Measurements from ENCODE around the gene SNAI3.
A peak's percentile ranks its signal among the peaks of the same experiment; 100 is the strongest.

Gene SNAI3

DNA sequence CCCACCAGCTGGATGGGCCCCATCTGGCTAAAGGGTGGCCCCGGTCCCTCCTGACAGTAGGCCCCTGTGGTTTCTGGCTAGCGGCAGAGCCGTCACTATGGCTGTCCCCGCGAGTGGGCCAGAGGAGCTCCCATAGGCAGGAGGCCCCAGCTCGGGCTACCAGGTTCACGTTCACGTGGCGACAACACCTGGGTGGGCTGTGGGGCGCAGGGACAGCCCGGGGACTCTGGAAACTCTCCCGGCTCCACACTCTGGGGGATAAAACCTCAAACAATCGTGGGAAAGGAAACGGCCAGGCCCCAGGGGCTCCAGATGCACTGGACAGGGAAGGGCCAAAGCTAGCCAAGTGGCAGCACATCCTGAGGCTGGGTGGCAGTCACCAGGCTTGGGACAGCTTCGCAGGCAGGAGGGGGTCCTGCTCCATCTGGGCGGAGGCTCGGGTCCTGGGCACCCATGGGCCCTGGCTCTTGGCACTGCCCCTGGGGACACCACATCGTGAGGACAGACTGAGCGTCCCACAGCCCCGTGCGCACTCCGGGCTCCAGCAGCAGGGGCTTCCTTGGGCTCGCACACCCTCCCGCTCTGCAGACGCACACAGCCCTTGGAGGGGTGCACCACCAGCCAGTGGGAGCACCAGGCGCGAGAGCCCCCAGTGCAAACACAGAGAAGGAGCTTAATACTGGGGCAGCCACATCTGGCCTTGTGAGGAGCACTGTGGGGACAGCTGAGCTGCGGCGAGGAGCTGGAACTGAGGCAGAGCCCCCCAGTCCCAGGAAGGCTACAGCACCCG, 15.5 kb upstream of the SNAI3 start:
- H3K4me3 Mint-ChIP-seq: peak overlapping the region; percentile 95

DNA sequence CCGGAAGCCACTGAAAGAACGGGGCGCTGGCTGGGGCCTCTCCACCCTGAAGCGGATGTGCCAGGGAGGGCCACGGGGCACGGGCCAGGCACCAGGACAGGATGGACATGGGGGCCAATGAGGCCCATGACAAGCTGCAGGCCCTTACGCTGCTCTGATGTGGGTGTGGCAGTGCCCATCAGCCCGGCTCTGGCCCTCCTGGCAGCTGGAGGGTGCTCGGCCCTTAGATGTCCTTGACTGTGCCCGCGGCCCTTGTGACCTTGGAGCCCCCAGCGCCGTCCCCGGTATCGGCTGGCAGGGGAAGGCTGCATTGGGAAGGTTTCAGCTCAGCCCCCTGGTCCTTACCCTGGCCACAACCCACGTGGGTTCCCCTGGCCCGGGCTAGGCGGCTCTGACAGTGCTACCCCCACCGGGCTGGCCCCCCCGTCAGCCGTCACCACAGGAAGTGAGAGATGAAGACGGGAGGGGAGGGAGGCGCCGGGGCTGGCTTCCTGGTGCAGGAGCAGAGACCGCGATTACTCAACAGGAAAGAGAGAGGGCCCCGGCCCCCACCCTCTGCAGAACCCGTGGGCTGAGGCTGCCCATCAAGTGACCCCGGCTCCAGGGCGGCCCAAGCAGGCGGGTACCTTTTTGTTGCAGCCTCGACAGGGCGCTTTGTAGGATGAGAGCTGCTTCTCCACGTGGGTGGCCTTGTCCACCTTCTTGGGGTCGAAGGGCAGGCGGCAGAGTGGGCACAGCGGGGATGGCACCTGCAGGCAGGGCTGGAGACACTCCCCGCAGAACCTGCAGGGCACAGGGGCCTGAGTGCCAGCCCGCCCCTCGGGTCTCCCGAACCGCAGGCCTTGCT, 14.6 kb upstream of the SNAI3 start:
- DNase-seq (ENCODE audit: low spot score in 2 of 2): peak; percentile 87
- Mint-ChIP-seq H3K9me3 (no peaks in the 10 kb centered on the region), H3K4me1 (peaks cover 72% of the 10 kb centered on the region), H3K36me3 (peaks cover 64% of the 10 kb centered on the region), H3K4me3 (peak overlapping the region; percentile 95), H3K27ac (peak overlapping the region; percentile 94)
- ATAC-seq: peak; percentile 86

More for the DNA sequence above, 15.5 kb upstream of the SNAI3 start:
- no peak for DNase-seq (ENCODE audit: low spot score in 2 of 2)
- ATAC-seq: no peak
- Mint-ChIP-seq H3K36me3 (peaks cover 57% of the 10 kb centered on the region), H3K27ac (peak overlapping the region; percentile 94), H3K9me3 (no peaks in the 10 kb centered on the region), H3K4me1 (peaks cover 72% of the 10 kb centered on the region)

DNA sequence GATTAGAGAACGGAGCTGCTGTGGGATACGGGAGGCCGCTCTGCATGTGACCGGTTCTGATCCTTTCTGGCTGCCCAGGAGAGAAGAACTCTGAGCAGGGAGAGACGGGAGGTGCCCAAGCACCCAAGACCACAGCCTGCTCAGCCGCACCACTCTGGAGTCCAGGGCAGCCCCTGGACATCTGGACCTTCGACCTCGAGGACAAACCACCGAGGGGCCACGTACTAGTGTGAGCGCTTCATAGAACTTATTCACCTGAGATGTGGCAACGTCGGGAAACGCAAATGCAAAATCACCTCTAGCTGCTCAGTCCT, 14.0 kb upstream of the SNAI3 start:
- Mint-ChIP-seq H3K4me1 (peaks cover 69% of the 10 kb centered on the region), H3K4me3 (peak overlapping the region; percentile 95), H3K27ac (peak overlapping the region; percentile 94), H3K9me3 (no peaks in the 10 kb centered on the region), H3K36me3 (peaks cover 61% of the 10 kb centered on the region)
- ATAC-seq (no peak), DNase-seq (ENCODE audit: low spot score in 2 of 2) (no peak)

DNA sequence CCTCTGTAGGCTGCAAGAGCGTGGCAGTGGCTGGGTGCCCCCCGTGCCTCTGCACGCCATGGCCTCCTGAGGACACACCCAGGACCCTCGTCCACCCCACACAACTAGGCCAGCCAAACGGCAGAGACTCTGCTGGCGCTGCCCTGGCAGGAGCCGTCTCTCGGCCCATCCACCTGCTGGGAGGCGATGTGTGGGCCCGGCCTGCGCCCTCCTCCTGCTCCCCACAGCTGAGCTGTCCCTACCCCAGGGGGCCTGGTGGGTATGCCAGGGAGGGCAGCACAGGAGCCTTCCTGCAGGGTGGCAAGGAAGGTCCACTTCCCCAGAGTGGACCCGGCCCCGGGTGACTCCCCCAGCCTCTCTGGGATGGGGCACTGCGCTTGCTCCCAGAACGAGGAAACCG, 12.9 kb upstream of the SNAI3 start:
- H3K4me3 Mint-ChIP-seq: peak overlapping the region; percentile 95
- DNase-seq (ENCODE audit: low spot score in 2 of 2) (no peak), ATAC-seq (no peak)
- peaks cover 65% of the 10 kb centered on the region for H3K36me3 Mint-ChIP-seq
- H3K27ac Mint-ChIP-seq: no peak overlapping the region
- no peaks in the 10 kb centered on the region for H3K9me3 Mint-ChIP-seq
- H3K4me1 Mint-ChIP-seq: peaks cover 64% of the 10 kb centered on the region

DNA sequence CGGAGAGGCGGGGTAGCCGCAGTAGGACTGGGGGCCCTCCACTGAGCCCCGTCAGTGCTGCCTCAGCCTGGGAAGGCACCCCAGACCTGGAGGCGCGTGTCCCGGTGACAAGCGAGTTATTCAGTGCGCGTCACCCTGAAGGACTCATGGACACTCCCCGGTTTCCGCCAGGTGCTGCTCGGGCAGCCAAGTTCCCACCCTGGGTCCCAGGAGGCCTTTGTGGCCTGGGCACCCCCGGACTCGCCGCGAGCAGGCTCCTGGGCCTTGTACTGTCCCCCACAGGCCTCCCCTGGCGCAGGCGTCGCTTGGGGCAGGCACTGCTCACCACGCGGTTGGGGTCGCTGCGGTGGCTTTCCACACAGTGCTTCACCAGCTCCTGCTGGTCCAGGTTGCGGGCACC, 12.3 kb upstream of the SNAI3 start:
- H3K4me3 Mint-ChIP-seq: no peak overlapping the region
- H3K27ac Mint-ChIP-seq: no peak overlapping the region
- H3K36me3 Mint-ChIP-seq: peaks cover 67% of the 10 kb centered on the region
- no peak for DNase-seq (ENCODE audit: low spot score in 2 of 2)
- ATAC-seq: no peak
- H3K4me1 Mint-ChIP-seq: peaks cover 59% of the 10 kb centered on the region
- H3K9me3 Mint-ChIP-seq: no peaks in the 10 kb centered on the region

DNA sequence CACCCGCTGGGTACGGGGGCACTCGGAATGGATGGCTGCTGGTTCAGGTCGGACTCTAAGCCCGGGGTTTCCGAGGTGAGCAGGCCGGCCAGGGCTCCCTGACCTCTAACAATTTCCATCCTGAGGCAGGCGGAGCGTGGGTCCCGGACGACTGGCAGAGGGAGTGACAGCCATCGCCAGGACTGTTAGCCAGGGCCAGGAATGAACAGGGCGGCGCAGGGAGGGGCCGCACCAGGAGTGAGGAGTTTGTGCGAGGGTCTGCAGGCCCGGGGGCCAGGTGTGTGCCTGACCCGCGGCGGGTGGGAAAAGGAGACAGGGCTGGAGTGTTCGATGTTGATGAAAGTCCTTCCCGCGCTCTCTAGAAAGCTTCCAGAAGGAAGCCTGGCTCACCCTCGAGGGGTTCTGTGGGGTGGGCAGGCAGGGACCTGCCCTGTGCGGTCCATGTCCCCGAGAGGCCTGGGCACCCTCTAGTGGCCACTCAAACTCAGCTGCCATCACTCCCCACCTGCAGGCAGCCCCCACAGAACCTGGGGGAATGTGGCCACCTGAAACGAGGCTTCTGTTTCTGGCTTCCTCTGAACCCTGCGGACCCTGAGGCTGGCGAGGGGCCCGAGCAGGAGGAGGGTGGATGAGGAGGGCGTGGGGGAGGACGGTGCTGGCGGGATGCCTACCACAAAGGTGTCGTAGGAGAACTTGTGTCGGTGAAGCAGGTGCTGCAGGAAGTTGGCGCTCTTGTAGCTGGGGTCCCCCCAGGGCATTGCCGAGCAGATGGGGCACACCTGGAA, 11.7 kb upstream of the SNAI3 start:
- Mint-ChIP-seq H3K9me3 (no peaks in the 10 kb centered on the region), H3K36me3 (peaks cover 67% of the 10 kb centered on the region), H3K27ac (peak overlapping the region; percentile 60), H3K4me1 (peaks cover 53% of the 10 kb centered on the region), H3K4me3 (no peak overlapping the region)
- no peak for DNase-seq (ENCODE audit: low spot score in 2 of 2)
- ATAC-seq: no peak

DNA sequence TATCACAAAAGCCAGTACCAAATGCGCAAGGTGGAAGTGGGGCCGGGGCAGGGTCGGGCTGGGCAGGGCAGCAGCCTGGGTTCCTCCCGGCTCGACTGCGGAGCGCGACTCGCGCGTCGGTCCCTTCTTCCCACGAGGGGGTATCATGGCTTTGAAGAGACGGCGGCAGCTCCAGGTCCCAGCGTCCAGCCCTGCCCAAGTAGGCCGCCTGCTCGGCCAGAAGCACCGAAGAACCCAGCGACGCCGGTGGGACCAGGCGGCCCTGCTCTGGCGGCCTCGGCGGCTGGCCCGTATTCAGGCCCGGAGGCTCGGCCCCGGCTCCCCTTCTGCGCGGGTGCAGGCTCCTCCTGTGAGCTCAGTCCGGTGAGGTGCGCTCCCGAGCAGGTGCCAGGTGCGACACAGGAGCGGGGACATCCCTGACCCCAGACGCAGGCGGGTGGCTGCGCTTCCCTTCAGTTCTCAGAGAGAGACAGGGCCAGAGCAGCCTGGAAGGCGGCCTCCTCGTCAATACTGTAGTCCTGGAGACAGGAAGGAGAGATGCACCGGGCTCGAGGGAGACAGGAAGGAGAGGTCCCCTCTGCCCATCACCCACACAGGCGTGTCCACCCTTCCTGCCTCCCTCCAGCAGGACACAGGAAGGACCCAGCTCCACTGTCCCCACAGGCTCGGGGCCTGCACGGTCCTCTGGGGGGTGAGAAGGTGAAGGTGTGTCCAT, 11.0 kb upstream of the SNAI3 start:
- no peak for DNase-seq (ENCODE audit: low spot score in 2 of 2)
- H3K36me3 Mint-ChIP-seq: peaks cover 62% of the 10 kb centered on the region
- H3K27ac Mint-ChIP-seq: peak overlapping the region; percentile 60
- H3K9me3 Mint-ChIP-seq: no peaks in the 10 kb centered on the region
- H3K4me3 Mint-ChIP-seq: no peak overlapping the region
- peaks cover 53% of the 10 kb centered on the region for H3K4me1 Mint-ChIP-seq
- ATAC-seq: no peak

DNA sequence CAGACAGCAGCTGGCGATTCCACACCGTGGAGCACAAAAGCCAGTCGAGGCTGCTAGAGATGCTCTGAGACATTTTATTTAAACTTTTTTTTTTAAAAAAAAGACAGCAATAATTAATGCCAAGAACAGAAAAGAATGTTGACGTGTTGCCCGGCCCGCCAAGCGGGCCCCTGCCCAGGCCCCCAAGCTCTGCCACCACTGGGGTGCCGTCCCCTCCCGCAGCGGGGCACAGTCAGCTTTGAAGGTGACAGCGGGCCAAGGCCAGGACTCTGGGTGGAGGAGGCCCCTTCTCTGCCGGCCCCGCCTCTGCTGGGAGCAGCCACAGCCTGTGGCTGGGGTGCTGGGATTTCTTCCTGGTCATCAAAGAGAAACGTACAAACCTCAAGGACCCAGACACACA, 10.1 kb upstream of the SNAI3 start:
- Mint-ChIP-seq H3K4me1 (peaks cover 53% of the 10 kb centered on the region), H3K27ac (peak overlapping the region; percentile 29), H3K4me3 (no peak overlapping the region), H3K36me3 (peaks cover 54% of the 10 kb centered on the region), H3K9me3 (no peaks in the 10 kb centered on the region)
- DNase-seq (ENCODE audit: low spot score in 2 of 2) (no peak), ATAC-seq (no peak)

DNA sequence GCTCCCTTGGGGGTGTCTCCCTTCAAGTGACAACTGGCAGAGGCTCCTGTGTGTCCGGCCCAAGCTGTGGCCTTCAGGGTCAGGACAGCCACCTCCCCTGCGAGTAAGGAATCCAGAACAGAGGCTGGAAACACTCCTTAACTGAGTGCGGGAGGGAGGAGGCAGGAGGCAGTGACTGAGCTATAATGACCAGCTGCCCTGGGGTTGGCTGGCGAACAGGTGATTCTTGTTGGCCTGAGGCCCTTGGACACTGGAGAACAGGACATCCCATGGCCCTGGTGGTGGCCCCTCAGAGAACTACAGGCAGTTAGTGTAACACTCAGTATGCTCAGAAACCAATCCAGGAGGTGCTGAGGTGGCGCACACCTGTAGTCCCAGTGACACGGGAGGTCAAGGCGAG, 9.4 kb upstream of the SNAI3 start:
- Mint-ChIP-seq H3K4me1 (peaks cover 50% of the 10 kb centered on the region), H3K9me3 (no peaks in the 10 kb centered on the region), H3K4me3 (no peak overlapping the region), H3K36me3 (peaks cover 48% of the 10 kb centered on the region), H3K27ac (peak overlapping the region; percentile 81)
- no peak for ATAC-seq
- no peak for DNase-seq (ENCODE audit: low spot score in 2 of 2)

DNA sequence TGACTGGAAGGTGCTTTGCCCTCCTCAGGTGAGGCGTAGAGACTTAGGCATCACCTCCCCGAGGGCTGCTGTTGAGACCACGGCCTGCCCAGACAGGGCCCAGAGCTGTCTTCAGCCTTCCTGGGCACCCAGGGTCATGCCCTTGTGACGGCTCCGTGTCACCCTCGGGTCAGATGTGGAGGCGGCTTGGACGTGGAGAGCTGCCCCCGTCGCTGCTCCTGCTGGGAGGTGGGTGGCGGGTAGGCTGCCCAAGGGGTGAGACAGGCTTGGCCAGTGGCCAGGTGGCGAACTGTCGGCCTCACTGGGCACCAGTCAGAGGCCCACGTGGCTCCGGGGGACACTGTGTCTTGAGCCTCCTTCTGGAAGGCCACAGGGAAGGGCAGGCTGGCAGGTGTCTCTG, 8.9 kb upstream of the SNAI3 start:
- Mint-ChIP-seq H3K4me1 (peaks cover 50% of the 10 kb centered on the region), H3K9me3 (no peaks in the 10 kb centered on the region), H3K27ac (peak overlapping the region; percentile 81), H3K4me3 (no peak overlapping the region), H3K36me3 (peaks cover 42% of the 10 kb centered on the region)
- no peak for DNase-seq (ENCODE audit: low spot score in 2 of 2)
- ATAC-seq: no peak

DNA sequence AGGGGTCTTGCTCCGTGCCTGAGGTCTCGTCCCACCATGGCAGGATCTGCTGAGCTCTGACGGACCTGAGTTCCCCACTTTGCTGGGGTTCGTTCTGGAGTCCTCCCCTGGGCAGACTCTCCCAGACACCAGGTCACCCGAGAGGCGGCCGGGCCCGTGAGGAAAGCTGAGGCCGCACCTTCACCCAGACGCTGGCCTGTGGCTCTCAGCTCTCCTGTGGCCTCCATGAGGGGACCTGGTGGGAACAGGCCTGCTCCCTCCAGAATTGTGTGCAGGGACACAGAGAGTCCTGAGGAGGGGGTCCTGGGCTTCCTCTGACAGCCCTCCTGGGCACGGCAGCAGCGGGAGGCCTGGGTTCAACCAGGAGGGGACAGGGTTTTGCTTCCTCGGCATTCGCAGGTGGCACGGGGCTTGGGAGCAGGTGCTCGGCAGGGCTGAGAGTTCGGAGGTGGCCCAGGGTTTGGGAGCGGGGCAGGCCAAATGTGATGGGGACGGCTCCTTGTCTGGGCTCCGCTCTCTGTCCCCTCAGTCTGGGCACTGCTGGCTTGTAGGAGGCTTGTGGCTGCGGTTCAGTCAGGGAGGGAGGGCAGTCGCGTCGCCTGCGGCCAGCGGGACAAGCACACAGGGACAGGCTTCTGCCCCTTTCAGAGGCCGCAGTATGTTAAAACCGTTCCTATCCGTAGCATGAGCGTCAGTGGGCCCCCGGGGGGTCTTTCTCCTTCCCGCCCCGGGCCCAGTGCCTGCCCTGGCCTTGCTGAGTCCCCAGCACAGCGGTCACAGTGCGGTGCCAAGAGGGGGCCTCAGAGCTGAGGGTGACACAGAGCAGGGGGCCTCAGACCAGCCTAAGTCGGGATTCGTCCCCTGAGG, 8.1 kb upstream of the SNAI3 start:
- Mint-ChIP-seq H3K9me3 (no peaks in the 10 kb centered on the region), H3K4me3 (no peak overlapping the region), H3K36me3 (peaks cover 35% of the 10 kb centered on the region), H3K4me1 (peaks cover 43% of the 10 kb centered on the region), H3K27ac (peak overlapping the region; percentile 81)
- DNase-seq (ENCODE audit: low spot score in 2 of 2): no peak
- ATAC-seq: no peak

DNA sequence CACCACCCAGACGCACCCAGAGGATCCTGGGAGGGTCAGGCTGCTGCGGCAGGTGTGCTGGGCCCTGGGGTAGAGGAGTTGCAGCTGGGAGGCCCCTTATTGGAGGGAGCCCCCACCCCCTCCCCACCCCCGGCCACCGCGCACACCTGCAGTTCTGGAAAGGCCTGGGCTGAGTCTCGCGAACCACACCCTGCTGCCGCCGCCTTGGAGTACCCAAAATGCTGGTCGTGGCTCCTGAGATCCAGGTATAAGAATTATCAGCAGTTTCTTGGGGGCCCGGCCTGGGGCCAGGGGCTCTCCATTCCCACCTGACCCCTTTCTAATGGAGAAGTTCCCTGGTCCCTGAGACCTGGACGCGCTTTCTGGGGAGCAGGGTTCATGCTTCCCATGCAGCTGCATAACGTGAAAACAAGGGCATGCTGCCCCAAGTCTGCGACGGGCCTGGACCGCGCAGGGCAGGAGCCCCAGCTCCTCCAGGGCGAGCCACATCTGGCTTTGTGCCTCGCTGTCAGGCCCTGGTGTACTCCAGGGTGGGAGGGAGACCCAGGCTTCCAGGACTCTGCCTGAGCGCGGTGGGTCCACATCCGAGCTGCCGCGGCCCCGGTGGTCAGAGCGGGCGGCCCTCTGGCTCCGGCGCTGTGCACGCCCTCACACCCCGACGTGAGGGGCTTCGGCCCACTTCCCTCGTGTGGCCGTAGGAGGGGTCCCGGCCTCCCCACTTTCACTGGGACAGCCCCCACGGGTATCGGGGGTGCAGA, 7.3 kb upstream of the SNAI3 start:
- no peak for DNase-seq (ENCODE audit: low spot score in 2 of 2)
- no peak for ATAC-seq
- peak overlapping the region; percentile 81 for H3K27ac Mint-ChIP-seq
- peaks cover 40% of the 10 kb centered on the region for H3K4me1 Mint-ChIP-seq
- no peaks in the 10 kb centered on the region for H3K9me3 Mint-ChIP-seq
- no peak overlapping the region for H3K4me3 Mint-ChIP-seq
- H3K36me3 Mint-ChIP-seq: peaks cover 34% of the 10 kb centered on the region

DNA sequence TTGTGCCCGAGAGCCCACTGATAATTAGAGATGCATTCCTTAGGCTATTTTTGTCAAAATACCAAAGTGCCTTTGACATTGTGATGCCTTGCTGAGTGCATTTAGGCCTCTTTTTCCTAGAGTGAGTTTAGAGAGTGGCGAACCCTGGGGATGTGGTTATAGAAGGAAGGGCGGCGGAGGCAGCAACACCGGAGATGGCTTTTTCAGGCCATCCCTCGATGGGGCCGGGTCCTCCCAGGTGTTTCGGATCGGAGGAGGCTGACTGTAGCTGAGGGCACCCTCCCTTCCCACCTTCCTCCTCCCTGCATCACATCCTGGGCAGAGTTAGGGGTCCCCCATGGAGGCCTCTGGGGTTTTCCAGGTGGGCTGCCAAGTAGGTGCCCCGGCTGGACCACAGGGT, 6.6 kb upstream of the SNAI3 start:
- DNase-seq (ENCODE audit: low spot score in 2 of 2): no peak
- peak overlapping the region; percentile 63 for H3K27ac Mint-ChIP-seq
- H3K4me3 Mint-ChIP-seq: peak overlapping the region; percentile 26
- peaks cover 26% of the 10 kb centered on the region for H3K36me3 Mint-ChIP-seq
- peaks cover 36% of the 10 kb centered on the region for H3K4me1 Mint-ChIP-seq
- no peaks in the 10 kb centered on the region for H3K9me3 Mint-ChIP-seq
- ATAC-seq: no peak
